ENCODE measurements around the gene GATD1. TPM values are rescaled to one million over a fixed set of nuclear protein-coding genes. Genes with fewer than 3 reads are reported as not detected.

GATD1 gene
- total RNA-seq, 3 donors from 2014 or later: 9.9 to 17.4 (median 16.4) TPM

DNA sequence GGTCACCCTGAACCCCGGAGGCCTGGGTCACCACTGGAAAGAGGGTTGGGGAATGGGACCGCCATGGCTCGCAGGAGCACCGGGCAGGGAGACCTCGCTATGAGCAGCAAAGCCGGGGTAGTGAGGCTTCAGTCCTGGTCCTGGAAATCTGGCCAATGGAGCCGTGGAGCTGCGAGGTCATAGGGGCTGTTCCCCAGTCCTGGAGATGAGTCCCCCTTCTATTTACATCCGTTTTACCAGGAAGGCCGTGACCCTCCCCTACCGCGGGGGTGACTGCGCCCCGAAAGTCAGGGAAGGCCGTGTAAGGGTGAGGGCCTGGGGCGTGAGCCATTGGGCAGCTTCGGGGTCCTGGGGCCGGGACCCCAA lies 27.3 kb upstream of the GATD1 start:
- intact Hi-C loops (cut with DNase I; ENCODE audit: low total_unique reads): no loop called here
- TF ChIP-seq POLR2AphosphoS5 (IDR thresholded peaks at IDR 0.05): no peak
- TF ChIP-seq, protein P1, sequence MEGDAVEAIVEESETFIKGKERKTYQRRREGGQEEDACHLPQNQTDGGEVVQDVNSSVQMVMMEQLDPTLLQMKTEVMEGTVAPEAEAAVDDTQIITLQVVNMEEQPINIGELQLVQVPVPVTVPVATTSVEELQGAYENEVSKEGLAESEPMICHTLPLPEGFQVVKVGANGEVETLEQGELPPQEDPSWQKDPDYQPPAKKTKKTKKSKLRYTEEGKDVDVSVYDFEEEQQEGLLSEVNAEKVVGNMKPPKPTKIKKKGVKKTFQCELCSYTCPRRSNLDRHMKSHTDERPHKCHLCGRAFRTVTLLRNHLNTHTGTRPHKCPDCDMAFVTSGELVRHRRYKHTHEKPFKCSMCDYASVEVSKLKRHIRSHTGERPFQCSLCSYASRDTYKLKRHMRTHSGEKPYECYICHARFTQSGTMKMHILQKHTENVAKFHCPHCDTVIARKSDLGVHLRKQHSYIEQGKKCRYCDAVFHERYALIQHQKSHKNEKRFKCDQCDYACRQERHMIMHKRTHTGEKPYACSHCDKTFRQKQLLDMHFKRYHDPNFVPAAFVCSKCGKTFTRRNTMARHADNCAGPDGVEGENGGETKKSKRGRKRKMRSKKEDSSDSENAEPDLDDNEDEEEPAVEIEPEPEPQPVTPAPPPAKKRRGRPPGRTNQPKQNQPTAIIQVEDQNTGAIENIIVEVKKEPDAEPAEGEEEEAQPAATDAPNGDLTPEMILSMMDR (IDR thresholded peaks at IDR 0.05): no peak
- TF ChIP-seq POLR2A (IDR thresholded peaks at IDR 0.05): no peak
- Histone ChIP-seq H3K9me3 (no peaks in the 10 kb centered on the region), H3K27ac (peak overlapping the region; percentile 86 to 95), H3K27me3 (no peaks in the 10 kb centered on the region), H3K4me3 (peak overlapping the region; percentile 52 to 84 (median 73)), H3K36me3 (no peaks in the 10 kb centered on the region), H3K4me1 (peaks cover 0 to 10% of the 10 kb centered on the region in 2 donors)
- no peak for DNase-seq (ENCODE audit: low spot score in 2 of 2)

- intact Hi-C loops (cut with DNase I; ENCODE audit: low total_unique reads): no loop called here
- Histone ChIP-seq H3K9me3 (no peaks in the 10 kb centered on the region), H3K4me1 (peaks cover 0 to 10% of the 10 kb centered on the region in 2 donors), H3K36me3 (no peaks in the 10 kb centered on the region), H3K27me3 (no peaks in the 10 kb centered on the region), H3K27ac (no peak overlapping the region), H3K4me3 (peak overlapping the region; percentile 52 to 84 (median 73))
- TF ChIP-seq, protein P1 (IDR thresholded peaks at IDR 0.05): no peak
- TF ChIP-seq POLR2A (IDR thresholded peaks at IDR 0.05) (no peak), POLR2AphosphoS5 (IDR thresholded peaks at IDR 0.05) (no peak)
- no peak for DNase-seq (ENCODE audit: low spot score in 2 of 2)
Observed at GRCh38 chr11:803770-804598, 26.7 kb upstream of the GATD1 start.

DNA sequence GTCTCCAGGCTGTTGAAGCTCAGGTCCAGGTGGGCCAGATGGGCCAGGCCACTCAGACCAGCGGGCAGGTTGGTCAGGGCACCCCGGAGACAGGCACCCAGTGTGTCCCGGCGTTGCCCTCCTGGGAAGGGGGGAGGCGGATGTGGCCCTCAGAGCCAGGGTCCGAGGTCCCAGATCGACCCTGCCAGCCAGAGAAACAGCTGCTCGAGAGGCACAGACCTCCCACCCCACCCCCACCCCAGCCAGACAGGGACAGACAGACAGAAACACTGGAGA lies 26.1 kb upstream of the GATD1 start:
- TF ChIP-seq POLR2A (IDR thresholded peaks at IDR 0.05): no peak
- TF ChIP-seq, protein P1 (IDR thresholded peaks at IDR 0.05): no peak
- no peak for TF ChIP-seq POLR2AphosphoS5 (IDR thresholded peaks at IDR 0.05)
- no peaks in the 10 kb centered on the region for H3K36me3 ChIP-seq
- H3K27me3 ChIP-seq: no peaks in the 10 kb centered on the region
- no peaks in the 10 kb centered on the region for H3K9me3 ChIP-seq
- no peak overlapping the region for H3K4me3 ChIP-seq
- no peak for DNase-seq (ENCODE audit: low spot score in 2 of 2)
- no peak overlapping the region for H3K27ac ChIP-seq
- intact Hi-C loops (cut with DNase I; ENCODE audit: low total_unique reads): no loop called here
- H3K4me1 ChIP-seq: peaks cover 0 to 10% of the 10 kb centered on the region in 2 donors

GRCh38 chr11:802693-803466 lies 25.6 kb upstream of the GATD1 start:
- no peaks in the 10 kb centered on the region for H3K27me3 ChIP-seq
- no peaks in the 10 kb centered on the region for H3K9me3 ChIP-seq
- peaks cover 0 to 10% of the 10 kb centered on the region in 2 donors for H3K4me1 ChIP-seq
- TF ChIP-seq POLR2A (IDR thresholded peaks at IDR 0.05) (no peak), POLR2AphosphoS5 (IDR thresholded peaks at IDR 0.05) (no peak)
- TF ChIP-seq, protein P1 (IDR thresholded peaks at IDR 0.05): no peak
- no peak overlapping the region for H3K4me3 ChIP-seq
- no peak for DNase-seq (ENCODE audit: low spot score in 2 of 2)
- no peak overlapping the region for H3K27ac ChIP-seq
- intact Hi-C loops (cut with DNase I; ENCODE audit: low total_unique reads): no loop called here
- H3K36me3 ChIP-seq: no peaks in the 10 kb centered on the region

- no peak overlapping the region for H3K4me3 ChIP-seq
- no peak overlapping the region for H3K27ac ChIP-seq
- peaks cover 0 to 12% of the 10 kb centered on the region in 2 donors for H3K4me1 ChIP-seq
- intact Hi-C loops (cut with DNase I; ENCODE audit: low total_unique reads): no loop called here
- TF ChIP-seq POLR2AphosphoS5 (IDR thresholded peaks at IDR 0.05): no peak
- TF ChIP-seq POLR2A (IDR thresholded peaks at IDR 0.05): no peak
- no peaks in the 10 kb centered on the region for H3K36me3 ChIP-seq
- no peak for DNase-seq (ENCODE audit: low spot score in 2 of 2)
- no peaks in the 10 kb centered on the region for H3K27me3 ChIP-seq
- H3K9me3 ChIP-seq: no peaks in the 10 kb centered on the region
Observed at GRCh38 chr11:802018-802617, 24.8 kb upstream of the GATD1 start.
